A673 (cell line): Measurements from ENCODE around the gene RBM34.

Source experiments
- EZH2 ChIP-seq: fragments of 200-600 bp; sonication (generic); IDR thresholded peaks from 2 replicates; pipeline ENCODE4 v1.6.1; 2017; ENCODE audit warnings: borderline replicate concordance, low read depth, mild to moderate bottlenecking, mixed read lengths, antibody characterized with exemption, low read length; ENCODE audit not compliant: poor library complexity, severe bottlenecking
- TF ChIP-seq, protein P1 (sequence below): fragments of 300-800, 200-600 bp; sonication (generic); conservative IDR thresholded peaks from 2 replicates; pipeline ENCODE4 v1.5.1; 2017; ENCODE audit warnings: low read depth, mild to moderate bottlenecking, antibody characterized with exemption, low read length, moderate library complexity, mixed read lengths

DNA sequence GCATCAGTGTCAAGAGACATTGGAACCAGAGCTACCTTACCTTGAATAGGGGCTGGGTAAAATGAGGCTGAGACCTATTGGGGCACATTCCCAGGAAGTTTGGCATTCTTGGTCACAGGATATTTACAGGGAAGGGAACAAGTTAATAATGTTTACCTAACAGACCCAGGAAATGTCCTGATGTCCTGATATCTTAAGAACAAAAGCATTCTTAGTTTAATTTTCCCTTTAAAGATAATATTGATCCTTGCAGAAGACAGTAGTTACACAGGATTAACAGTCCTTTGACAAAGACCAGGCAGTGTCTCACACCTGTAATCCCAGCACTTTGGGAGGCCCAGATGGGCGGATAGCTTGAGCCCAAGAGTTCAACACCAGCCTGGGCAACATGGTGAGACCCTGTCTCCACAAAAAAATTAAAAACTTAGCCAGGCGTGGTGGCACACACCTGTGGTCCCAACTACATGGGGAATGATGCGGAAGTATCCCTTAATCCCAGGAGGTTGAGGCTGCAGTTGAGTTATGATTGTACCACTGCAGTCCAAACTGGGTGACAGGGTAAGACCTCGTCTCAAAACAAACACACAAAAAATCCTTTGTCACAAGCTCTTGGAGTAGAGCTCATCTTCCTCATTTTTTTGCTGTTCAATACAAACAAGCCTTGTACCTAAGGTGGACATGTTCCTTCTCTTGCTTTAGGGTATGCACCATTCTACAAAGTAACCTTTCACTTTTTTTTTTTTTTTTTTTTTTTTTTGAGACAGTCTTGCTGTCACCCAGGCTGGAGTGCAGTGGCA, 31.1 kb downstream of the RBM34 start:
- TF ChIP-seq, protein P1, sequence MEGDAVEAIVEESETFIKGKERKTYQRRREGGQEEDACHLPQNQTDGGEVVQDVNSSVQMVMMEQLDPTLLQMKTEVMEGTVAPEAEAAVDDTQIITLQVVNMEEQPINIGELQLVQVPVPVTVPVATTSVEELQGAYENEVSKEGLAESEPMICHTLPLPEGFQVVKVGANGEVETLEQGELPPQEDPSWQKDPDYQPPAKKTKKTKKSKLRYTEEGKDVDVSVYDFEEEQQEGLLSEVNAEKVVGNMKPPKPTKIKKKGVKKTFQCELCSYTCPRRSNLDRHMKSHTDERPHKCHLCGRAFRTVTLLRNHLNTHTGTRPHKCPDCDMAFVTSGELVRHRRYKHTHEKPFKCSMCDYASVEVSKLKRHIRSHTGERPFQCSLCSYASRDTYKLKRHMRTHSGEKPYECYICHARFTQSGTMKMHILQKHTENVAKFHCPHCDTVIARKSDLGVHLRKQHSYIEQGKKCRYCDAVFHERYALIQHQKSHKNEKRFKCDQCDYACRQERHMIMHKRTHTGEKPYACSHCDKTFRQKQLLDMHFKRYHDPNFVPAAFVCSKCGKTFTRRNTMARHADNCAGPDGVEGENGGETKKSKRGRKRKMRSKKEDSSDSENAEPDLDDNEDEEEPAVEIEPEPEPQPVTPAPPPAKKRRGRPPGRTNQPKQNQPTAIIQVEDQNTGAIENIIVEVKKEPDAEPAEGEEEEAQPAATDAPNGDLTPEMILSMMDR: no peak
- no peak for TF ChIP-seq EZH2
